Mesenchymal stem cell (in vitro differentiated cells and primary cell): ENCODE data around the gene C1QTNF1.
"Not testable (repeated sequence)": the region's sequence is repeated elsewhere in the genome, so short reads cannot be mapped to it uniquely, and the experiment has no call there.

Experiments
- DNase-seq: peaks from one replicate; pipeline ENCODE4 v3.0.0-alpha.2; 2013
- H2AFZ ChIP-seq: one replicate; pipeline ENCODE4 v1.6.1; 2013; ENCODE audit warnings: low read depth, mild to moderate bottlenecking, control low read depth, inconsistent platforms, low read length, moderate library complexity
- H2AK5ac ChIP-seq: 2 replicates; pipeline ENCODE4 v1.6.1; 2013; ENCODE audit warnings: low read length, moderate library complexity, mild to moderate bottlenecking, inconsistent platforms; ENCODE audit not compliant: severe bottlenecking
- H2BK120ac ChIP-seq: one replicate; pipeline ENCODE4 v1.6.1; 2013; ENCODE audit warnings: low read depth, mild to moderate bottlenecking, inconsistent platforms, low read length, moderate library complexity
- H2BK12ac ChIP-seq, 2 experiments: one replicate each; pipeline ENCODE4 v1.6.1; 2013; ENCODE audit warnings: inconsistent platforms in 2 of 2, low read length in 2 of 2, mild to moderate bottlenecking in 2 of 2, moderate library complexity in 2 of 2, control low read depth in 1 of 2
- H2BK15ac ChIP-seq: one replicate; pipeline ENCODE4 v1.6.1; 2013; ENCODE audit warnings: mild to moderate bottlenecking, low read depth, inconsistent platforms; ENCODE audit not compliant: poor library complexity, severe bottlenecking
- H2BK5ac ChIP-seq: 2 replicates; pipeline ENCODE4 v1.6.1; 2013; ENCODE audit warnings: low read depth, mild to moderate bottlenecking, low read length, control low read depth, inconsistent platforms; ENCODE audit not compliant: poor library complexity, severe bottlenecking
- H3K14ac ChIP-seq, 2 experiments: one replicate each; pipeline ENCODE4 v1.6.1; 2013; ENCODE audit warnings: inconsistent platforms in 2 of 2, low read length in 2 of 2, control low read depth in 1 of 2, mild to moderate bottlenecking in 1 of 2, moderate library complexity in 1 of 2
- H3K18ac ChIP-seq, 2 experiments: one replicate each; pipeline ENCODE4 v1.6.1; 2013; ENCODE audit warnings: inconsistent platforms in 2 of 2, low read length in 2 of 2, control low read depth in 1 of 2, low read depth in 1 of 2, mild to moderate bottlenecking in 1 of 2
- H3K23ac ChIP-seq, 2 experiments: one replicate each; pipeline ENCODE4 v1.6.1; 2013; ENCODE audit warnings: inconsistent platforms in 2 of 2, low read length in 2 of 2, mild to moderate bottlenecking in 2 of 2, moderate library complexity in 2 of 2, control low read depth in 1 of 2
- H3K27ac ChIP-seq: 2 replicates; pipeline ENCODE4 v1.5.1; 2013; ENCODE audit warnings: mild to moderate bottlenecking, moderate library complexity, low read length, control low read depth, inconsistent platforms; ENCODE audit not compliant: poor library complexity, severe bottlenecking
- H3K27me3 ChIP-seq, 2 experiments: 2 replicates each; pipeline versions ENCODE4 v1.6.1 to v1.7.0; 2013; ENCODE audit warnings: low read length in 2 of 2, mild to moderate bottlenecking in 2 of 2, moderate library complexity in 2 of 2, control low read depth in 1 of 2, inconsistent platforms in 1 of 2; ENCODE audit not compliant: control insufficient read depth in 1 of 2, insufficient read depth in 1 of 2
- H3K36me3 ChIP-seq, 2 experiments: 2 replicates each; pipeline versions ENCODE4 v1.6.1 to v1.7.0; 2013; ENCODE audit warnings: low read length in 2 of 2, control low read depth in 1 of 2, inconsistent platforms in 1 of 2, low read depth in 1 of 2, mild to moderate bottlenecking in 1 of 2; ENCODE audit not compliant: insufficient read depth in 2 of 2, control insufficient read depth in 1 of 2
- H3K4ac ChIP-seq, 2 experiments: one replicate each; pipeline ENCODE4 v1.6.1; 2013; ENCODE audit warnings: inconsistent platforms in 2 of 2, low read length in 2 of 2, mild to moderate bottlenecking in 2 of 2, moderate library complexity in 2 of 2, control low read depth in 1 of 2, low read depth in 1 of 2
- H3K4me1 ChIP-seq: 2 replicates; pipeline ENCODE4 v1.6.1; 2013; ENCODE audit warnings: low read depth, low read length, control low read depth; ENCODE audit not compliant: control insufficient read depth, insufficient read depth
- H3K4me2 ChIP-seq: 2 replicates; pipeline ENCODE4 v1.6.1; 2013; ENCODE audit warnings: low read length, mild to moderate bottlenecking, inconsistent platforms; ENCODE audit not compliant: poor library complexity, severe bottlenecking
- H3K4me3 ChIP-seq, 2 experiments: 2 replicates each; pipeline versions ENCODE4 v1.5.1 to v1.7.0; 2013; ENCODE audit warnings: low read length in 2 of 2, mild to moderate bottlenecking in 2 of 2, control low read depth in 1 of 2, low read depth in 1 of 2; ENCODE audit not compliant: insufficient read depth in 1 of 2
- H3K79me1 ChIP-seq: replicated peaks from 2 replicates; pipeline ENCODE4 v1.6.1; 2013; ENCODE audit warnings: mild to moderate bottlenecking, control low read depth, low read length, inconsistent platforms; ENCODE audit not compliant: poor library complexity, severe bottlenecking
- H3K9ac ChIP-seq: 2 replicates; pipeline ENCODE4 v1.7.0; 2013; ENCODE audit warnings: mild to moderate bottlenecking, low read length, moderate library complexity
- H3K9me3 ChIP-seq: 2 replicates; pipeline ENCODE4 v1.7.0; 2013; ENCODE audit warnings: mild to moderate bottlenecking, low read length; ENCODE audit not compliant: control insufficient read depth
- H4K8ac ChIP-seq: one replicate; pipeline ENCODE4 v1.6.1; 2013; ENCODE audit warnings: inconsistent platforms, mild to moderate bottlenecking, low read length, moderate library complexity
- H4K91ac ChIP-seq: one replicate; pipeline ENCODE4 v1.6.1; 2013; ENCODE audit warnings: mild to moderate bottlenecking, low read length, inconsistent platforms
- WGBS: methylation state at CpG from one replicate; pipeline ENCODE4 v1.1.7; 2013; ENCODE audit warnings: mixed read lengths; 5-methylcytosine and 5-hydroxymethylcytosine counted together

Gene C1QTNF1

GRCh38 chr17:79073016-79073705 lies 49.2 kb downstream of the C1QTNF1 start:
- Histone ChIP-seq H4K8ac (no peak overlapping the region), H3K9ac (no peak overlapping the region), H3K36me3 (peaks cover 0 to 5% of the 10 kb centered on the region in 2 experiments), H3K79me1 (peaks cover 7% of the 10 kb centered on the region), H3K27ac (no peak overlapping the region), H3K4ac (no peak overlapping the region), H2AK5ac (no peak overlapping the region), H3K4me2 (no peak overlapping the region), H3K23ac (no peak overlapping the region), H2BK120ac (no peak overlapping the region), H3K27me3 (no peaks in the 10 kb centered on the region), H3K14ac (no peak overlapping the region), H3K18ac (no peak overlapping the region), H3K4me1 (peaks cover 12% of the 10 kb centered on the region), H2AFZ (no peak overlapping the region), H2BK12ac (no peak overlapping the region), H3K4me3 (no peak overlapping the region), H2BK15ac (no peak overlapping the region), H2BK5ac (no peak overlapping the region), H3K9me3 (no peaks in the 10 kb centered on the region), H4K91ac (peak overlapping the region; percentile 35)
- WGBS = 94% methylated on average over 8 of the region's 8 CpGs
- no peak for DNase-seq

GRCh38 chr17:79073706-79074088 lies 49.7 kb downstream of the C1QTNF1 start:
- no peak overlapping the region for H2BK15ac ChIP-seq
- H2AK5ac ChIP-seq = no peak overlapping the region
- peaks cover 12% of the 10 kb centered on the region for H3K4me1 ChIP-seq
- H3K14ac ChIP-seq = no peak overlapping the region
- H3K23ac ChIP-seq = no peak overlapping the region
- no peak overlapping the region for H3K4me2 ChIP-seq
- H2BK12ac ChIP-seq = no peak overlapping the region
- no peak overlapping the region for H4K8ac ChIP-seq
- no peaks in the 10 kb centered on the region for H3K9me3 ChIP-seq
- peaks cover 7% of the 10 kb centered on the region for H3K79me1 ChIP-seq
- no peak overlapping the region for H3K27ac ChIP-seq
- no peak overlapping the region for H3K9ac ChIP-seq
- no peak overlapping the region for H4K91ac ChIP-seq
- H2BK5ac ChIP-seq = no peak overlapping the region
- H2AFZ ChIP-seq = no peak overlapping the region
- H3K4me3 ChIP-seq = no peak overlapping the region
- no peak overlapping the region for H3K4ac ChIP-seq
- no peak overlapping the region for H2BK120ac ChIP-seq
- H3K18ac ChIP-seq = no peak overlapping the region
- WGBS = 96% methylated on average over 6 of the region's 6 CpGs
- no peak for DNase-seq
- H3K27me3 ChIP-seq = no peaks in the 10 kb centered on the region
- peaks cover 3 to 10% of the 10 kb centered on the region in 2 experiments for H3K36me3 ChIP-seq

GRCh38 chr17:79074121-79074648 lies 50.2 kb downstream of the C1QTNF1 start:
- H3K4ac ChIP-seq, H4K91ac ChIP-seq, H2BK120ac ChIP-seq, H2BK5ac ChIP-seq, DNase-seq, H3K23ac ChIP-seq, H3K27me3 ChIP-seq, H2AFZ ChIP-seq, H3K9me3 ChIP-seq, H3K14ac ChIP-seq, H2BK15ac ChIP-seq, H3K79me1 ChIP-seq, H3K18ac ChIP-seq, H2BK12ac ChIP-seq, H2AK5ac ChIP-seq, H3K27ac ChIP-seq: not testable (repeated sequence)
- 81% methylated on average over 22 of the region's 22 CpGs for WGBS
- peaks cover 6 to 15% of the 10 kb centered on the region in 2 experiments for H3K36me3 ChIP-seq
- peak overlapping the region; percentile 37 for H3K4me2 ChIP-seq
- peak overlapping the region in 1 of 2 experiments; percentile 73 for H3K4me3 ChIP-seq
- H3K9ac ChIP-seq = peak overlapping the region; percentile 41
- H3K4me1 ChIP-seq = peaks cover 12% of the 10 kb centered on the region
- peak overlapping the region; percentile 27 for H4K8ac ChIP-seq

- no peak within 1 kb of the TSS for H3K27ac ChIP-seq
- peaks cover 7% of the 10 kb centered on the region for H3K79me1 ChIP-seq
- no peak within 1 kb of the TSS for H4K91ac ChIP-seq
- DNase-seq = peak; percentile 91
- H3K9me3 ChIP-seq = no peaks in the 10 kb centered on the region
- peak within 1 kb of the TSS; percentile 64 to 67 for H3K23ac ChIP-seq
- H3K4me3 ChIP-seq = peak within 1 kb of the TSS; percentile 81 to 82
- no peak within 1 kb of the TSS for H2AK5ac ChIP-seq
- no peak within 1 kb of the TSS for H2BK5ac ChIP-seq
- peak within 1 kb of the TSS; percentile 67 for H4K8ac ChIP-seq
- H2AFZ ChIP-seq = peak within 1 kb of the TSS; percentile 90
- peak within 1 kb of the TSS; percentile 95 for H3K4me2 ChIP-seq
- peaks cover 12% of the 10 kb centered on the region for H3K4me1 ChIP-seq
- H3K18ac ChIP-seq = peak within 1 kb of the TSS; percentile 88 to 91
- peaks cover 13 to 21% of the 10 kb centered on the region in 2 experiments for H3K36me3 ChIP-seq
- H3K4ac ChIP-seq = peak within 1 kb of the TSS in 1 of 2 experiments; percentile 63
- 1% methylated on average over 86 of the region's 106 CpGs for WGBS
- H3K9ac ChIP-seq = peak within 1 kb of the TSS; percentile 83
- no peaks in the 10 kb centered on the region for H3K27me3 ChIP-seq
- no peak within 1 kb of the TSS for H2BK120ac ChIP-seq
- peak within 1 kb of the TSS in 1 of 2 experiments; percentile 45 for H3K14ac ChIP-seq
- no peak within 1 kb of the TSS for H2BK15ac ChIP-seq
- H2BK12ac ChIP-seq = no peak within 1 kb of the TSS
Observed at GRCh38 chr17:79074649-79075445, 50.9 kb downstream of the C1QTNF1 start, which contains the start of gene ENGASE. Gene ENGASE (plus strand): TSS chr17:79074824. CDS start chr17:79074945, 121 bp downstream.
